Measurements from ENCODE around the gene MYL7. TPM values are rescaled to one million over a fixed set of nuclear protein-coding genes. Genes with fewer than 3 reads are reported as not detected.

The MYL7 gene
- total RNA-seq, 1 donor, result 0.43 TPM

DNA sequence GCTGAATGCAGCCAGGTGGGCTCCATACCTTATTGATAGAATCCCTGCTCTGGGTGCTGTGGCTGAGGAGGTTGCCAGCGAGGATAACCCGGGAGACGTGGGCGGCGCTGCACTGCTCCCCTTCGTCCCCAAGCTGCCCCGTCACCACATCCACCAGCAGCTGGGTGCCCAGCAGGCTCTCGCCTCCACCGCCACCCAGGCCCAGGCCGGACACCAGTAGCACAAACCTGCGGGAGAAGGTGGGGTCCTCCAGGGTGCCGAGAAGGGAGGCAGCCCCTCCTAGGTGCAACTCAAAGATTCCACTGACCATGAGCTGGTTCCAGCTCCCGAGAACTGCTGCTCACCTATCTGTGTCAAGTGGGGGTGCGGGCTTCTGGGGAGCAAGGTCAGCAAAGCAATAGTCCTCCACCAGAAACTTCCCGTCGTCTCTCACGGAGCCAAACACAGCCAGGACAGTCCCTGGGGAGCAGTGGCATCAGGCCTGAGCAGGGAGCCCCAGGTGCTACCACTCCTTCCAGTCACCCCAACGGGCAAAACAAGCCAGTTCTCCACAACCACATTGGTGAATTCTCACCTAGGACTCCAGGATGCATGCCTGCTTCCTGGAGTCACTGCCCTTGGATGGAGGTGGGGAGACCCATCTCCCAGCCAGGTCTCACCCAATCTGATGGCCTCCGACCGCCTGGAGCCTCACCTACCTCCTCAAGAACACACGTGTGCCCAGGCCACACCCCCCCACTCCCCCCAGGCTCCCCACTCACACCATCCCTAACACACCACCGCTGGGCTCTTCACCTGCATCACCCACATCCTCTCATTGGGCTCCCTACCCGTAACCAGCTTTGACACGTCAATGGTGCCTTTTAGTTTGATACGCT is 24.1 kb downstream of the MYL7 start:
- TF ChIP-seq, protein P1, sequence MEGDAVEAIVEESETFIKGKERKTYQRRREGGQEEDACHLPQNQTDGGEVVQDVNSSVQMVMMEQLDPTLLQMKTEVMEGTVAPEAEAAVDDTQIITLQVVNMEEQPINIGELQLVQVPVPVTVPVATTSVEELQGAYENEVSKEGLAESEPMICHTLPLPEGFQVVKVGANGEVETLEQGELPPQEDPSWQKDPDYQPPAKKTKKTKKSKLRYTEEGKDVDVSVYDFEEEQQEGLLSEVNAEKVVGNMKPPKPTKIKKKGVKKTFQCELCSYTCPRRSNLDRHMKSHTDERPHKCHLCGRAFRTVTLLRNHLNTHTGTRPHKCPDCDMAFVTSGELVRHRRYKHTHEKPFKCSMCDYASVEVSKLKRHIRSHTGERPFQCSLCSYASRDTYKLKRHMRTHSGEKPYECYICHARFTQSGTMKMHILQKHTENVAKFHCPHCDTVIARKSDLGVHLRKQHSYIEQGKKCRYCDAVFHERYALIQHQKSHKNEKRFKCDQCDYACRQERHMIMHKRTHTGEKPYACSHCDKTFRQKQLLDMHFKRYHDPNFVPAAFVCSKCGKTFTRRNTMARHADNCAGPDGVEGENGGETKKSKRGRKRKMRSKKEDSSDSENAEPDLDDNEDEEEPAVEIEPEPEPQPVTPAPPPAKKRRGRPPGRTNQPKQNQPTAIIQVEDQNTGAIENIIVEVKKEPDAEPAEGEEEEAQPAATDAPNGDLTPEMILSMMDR (IDR thresholded peaks at IDR 0.05; ENCODE audit: insufficient read depth, low read depth, low read length), result no peak
- no peak for DNase-seq (ENCODE audit: low read depth)
- no peak overlapping the region for H3K4me3 ChIP-seq (ENCODE audit: low read depth, low read length)

DNA sequence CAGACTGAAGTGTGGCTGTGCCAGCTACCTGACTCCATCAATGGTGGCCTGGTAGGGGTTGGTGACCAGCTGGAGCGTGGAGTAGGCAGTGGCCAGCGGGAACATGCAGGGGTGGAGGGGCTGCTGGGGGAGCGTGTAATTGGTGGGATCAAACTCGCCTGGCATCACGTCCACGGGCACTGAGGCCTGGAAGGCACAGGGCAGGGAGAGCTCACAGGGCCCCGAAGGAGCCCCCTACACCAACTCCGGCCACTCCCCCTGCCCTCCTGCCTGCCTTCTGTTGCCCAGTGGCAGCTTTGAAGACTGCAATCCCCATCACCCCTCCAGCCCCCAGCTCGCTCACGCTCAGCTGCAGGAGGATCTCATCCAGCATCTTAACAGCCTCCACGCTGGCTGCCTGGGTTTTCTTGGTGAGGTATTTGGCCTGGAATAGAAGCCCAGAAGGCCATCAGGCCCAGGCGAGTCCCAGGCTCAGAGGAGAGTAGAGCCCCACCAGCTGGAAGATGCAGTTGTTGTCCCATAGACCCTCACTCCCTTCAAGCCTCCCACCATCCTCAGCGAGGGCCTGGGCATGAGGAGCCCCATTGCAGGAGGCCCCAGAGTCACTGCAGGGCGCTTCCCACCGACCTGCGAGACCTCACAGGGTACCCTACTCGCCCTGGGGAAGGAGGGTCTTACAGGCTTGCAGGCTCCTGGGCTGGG is 24.9 kb downstream of the MYL7 start:
- TF ChIP-seq, protein P1 (IDR thresholded peaks at IDR 0.05; ENCODE audit: insufficient read depth, low read depth, low read length), result no peak
- DNase-seq (ENCODE audit: low read depth), result no peak
- H3K4me3 ChIP-seq (ENCODE audit: low read depth, low read length), result no peak overlapping the region

DNA sequence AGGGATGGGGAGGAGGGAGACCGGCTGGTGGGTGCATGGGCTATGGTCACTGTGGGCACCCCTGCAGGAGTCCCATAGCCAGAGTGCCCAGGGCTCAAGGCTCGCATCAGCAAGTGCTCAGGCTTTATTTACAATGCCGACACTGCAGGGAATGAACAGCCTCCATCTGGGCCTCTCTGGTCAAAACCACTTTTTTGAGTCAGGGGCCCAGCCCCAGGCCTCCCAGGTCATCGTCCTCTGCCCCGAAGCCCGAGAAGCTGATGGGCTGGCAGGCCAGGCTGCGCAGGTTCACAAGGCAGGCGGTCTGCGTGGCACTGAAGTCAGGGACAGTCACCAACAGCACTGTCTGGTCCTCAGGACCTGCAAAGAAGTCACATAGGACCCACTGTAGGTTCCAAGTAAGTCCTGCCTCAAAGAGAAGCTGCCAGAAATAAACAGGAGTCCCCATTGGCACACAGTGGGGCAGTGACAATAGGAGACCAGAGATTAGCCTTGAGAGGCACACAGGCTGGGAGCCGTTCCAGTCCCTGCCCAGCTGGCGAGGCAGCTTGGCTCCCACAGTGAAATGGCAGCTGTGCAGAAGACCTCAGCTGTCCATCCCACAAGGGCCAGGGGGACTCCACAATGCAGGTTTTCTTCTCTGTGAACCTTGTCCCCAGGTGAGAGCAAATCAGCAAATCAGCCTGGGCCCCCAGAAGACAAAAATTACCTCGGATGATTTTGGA is 26.4 kb downstream of the MYL7 start:
- no peak overlapping the region for H3K4me3 ChIP-seq (ENCODE audit: low read depth, low read length)
- TF ChIP-seq, protein P1 (IDR thresholded peaks at IDR 0.05; ENCODE audit: insufficient read depth, low read depth, low read length), result no peak
- no peak for DNase-seq (ENCODE audit: low read depth)

DNA sequence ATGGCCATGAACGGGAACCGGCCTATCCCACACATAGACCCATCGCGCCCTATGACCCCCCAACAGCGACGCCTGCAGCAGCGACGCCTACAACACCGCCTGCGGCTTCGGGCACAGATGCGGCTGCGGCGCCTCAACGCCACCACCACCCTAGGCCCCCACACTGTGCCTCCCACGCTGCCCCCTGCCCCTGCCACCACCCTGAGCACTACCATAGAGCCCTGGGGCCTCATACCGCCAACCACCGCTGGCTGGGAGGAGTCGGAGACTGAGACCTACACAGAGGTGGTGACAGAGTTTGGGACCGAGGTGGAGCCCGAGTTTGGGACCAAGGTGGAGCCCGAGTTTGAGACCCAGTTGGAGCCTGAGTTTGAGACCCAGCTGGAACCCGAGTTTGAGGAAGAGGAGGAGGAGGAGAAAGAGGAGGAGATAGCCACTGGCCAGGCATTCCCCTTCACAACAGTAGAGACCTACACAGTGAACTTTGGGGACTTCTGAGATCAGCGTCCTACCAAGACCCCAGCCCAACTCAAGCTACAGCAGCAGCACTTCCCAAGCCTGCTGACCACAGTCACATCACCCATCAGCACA is 27.3 kb downstream of the MYL7 start:
- TF ChIP-seq, protein P1 (IDR thresholded peaks at IDR 0.05; ENCODE audit: insufficient read depth, low read depth, low read length), result no peak
- DNase-seq (ENCODE audit: low read depth), result no peak
- no peak overlapping the region for H3K4me3 ChIP-seq (ENCODE audit: low read depth, low read length)

DNA sequence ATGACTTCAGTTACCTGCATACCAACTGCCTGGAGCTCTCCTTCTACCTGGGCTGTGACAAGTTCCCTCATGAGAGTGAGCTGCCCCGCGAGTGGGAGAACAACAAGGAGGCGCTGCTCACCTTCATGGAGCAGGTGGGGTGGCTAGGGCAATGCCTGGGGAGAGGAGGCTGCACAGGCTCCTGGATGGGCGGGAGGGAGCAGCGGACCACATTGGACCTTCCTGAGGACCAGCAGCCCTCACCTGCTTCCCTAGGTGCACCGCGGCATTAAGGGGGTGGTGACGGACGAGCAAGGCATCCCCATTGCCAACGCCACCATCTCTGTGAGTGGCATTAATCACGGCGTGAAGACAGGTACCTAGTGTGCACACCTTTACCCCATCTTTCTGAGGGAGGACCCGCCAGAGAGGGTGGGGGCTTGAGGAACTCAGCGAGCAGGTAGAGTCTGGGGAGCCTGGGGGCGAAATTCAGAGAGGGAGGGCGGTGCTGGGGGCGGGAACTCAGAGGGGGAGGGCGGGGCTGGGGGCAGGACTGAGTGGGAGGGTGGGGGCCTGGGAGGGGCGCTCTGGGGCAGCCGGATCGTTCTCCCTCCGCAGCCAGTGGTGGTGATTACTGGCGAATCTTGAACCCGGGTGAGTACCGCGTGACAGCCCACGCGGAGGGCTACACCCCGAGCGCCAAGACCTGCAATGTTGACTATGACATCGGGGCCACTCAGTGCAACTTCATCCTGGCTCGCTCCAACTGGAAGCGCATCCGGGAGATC is 28.0 kb downstream of the MYL7 start:
- H3K4me3 ChIP-seq (ENCODE audit: low read depth, low read length), result no peak overlapping the region
- no peak for DNase-seq (ENCODE audit: low read depth)
- TF ChIP-seq, protein P1 (IDR thresholded peaks at IDR 0.05; ENCODE audit: insufficient read depth, low read depth, low read length), result no peak

Measured in fibroblast of villous mesenchyme (primary cell).